Neural progenitor cell (in vitro differentiated cells): ENCODE results near the gene CAMK2A. TPM values are rescaled to one million over a fixed set of nuclear protein-coding genes. Genes with fewer than 3 reads are reported as not detected.

Source experiments
- DNase-seq: peaks from one replicate; pipeline ENCODE4 v3.0.0-alpha.2; 2016; ENCODE audit warnings: low spot score
- H2AFZ ChIP-seq: fragments of 200-600 bp; sonication (generic); replicated peaks from 2 replicates; pipeline ENCODE4 v1.6.1; 2016; ENCODE audit warnings: antibody characterized with exemption
- H3F3A ChIP-seq: fragments of 200-600 bp; sonication (generic); 2 replicates; pipeline ENCODE4 v1.6.1; 2016; ENCODE audit warnings: antibody characterized with exemption, low read depth
- H3K27ac ChIP-seq: fragments of 200-600 bp; sonication (generic); 2 replicates; pipeline ENCODE4 v1.5.1; 2016; ENCODE audit warnings: mild to moderate bottlenecking
- H3K27me3 ChIP-seq: fragments of 200-600 bp; sonication (generic); 2 replicates; pipeline ENCODE4 v1.6.1; 2016; ENCODE audit warnings: mild to moderate bottlenecking, moderate library complexity
- H3K36me3 ChIP-seq: fragments of 200-600 bp; sonication (generic); 2 replicates; pipeline ENCODE4 v1.5.1; 2016
- H3K4me1 ChIP-seq: fragments of 200-600 bp; sonication (generic); 2 replicates; pipeline ENCODE4 v1.6.1; 2016; ENCODE audit warnings: mixed run types
- H3K4me2 ChIP-seq: fragments of 200-600 bp; sonication (generic); 2 replicates; pipeline ENCODE4 v1.6.1; 2016
- H3K4me3 ChIP-seq: fragments of 200-600 bp; sonication (generic); 2 replicates; pipeline ENCODE4 v1.5.1; 2016
- H3K79me2 ChIP-seq: fragments of 200-600 bp; sonication (generic); 2 replicates; pipeline ENCODE4 v1.6.1; 2016; ENCODE audit warnings: low read depth
- H3K9ac ChIP-seq: fragments of 200-600 bp; sonication (generic); 2 replicates; pipeline ENCODE4 v1.6.1; 2016
- H3K9me3 ChIP-seq: fragments of 200-600 bp; sonication (generic); 2 replicates; pipeline ENCODE4 v1.5.1; 2016; ENCODE audit warnings: low read depth
- H4K20me1 ChIP-seq: fragments of 200-600 bp; sonication (generic); 2 replicates; pipeline ENCODE4 v1.6.1; 2016; ENCODE audit warnings: low read depth
- H3K27ac Mint-ChIP-seq: 3 replicates; pipeline ENCODE4 v1.8.0; 2021; ENCODE audit warnings: mixed read lengths
- H3K27me3 Mint-ChIP-seq: 2 replicates; pipeline ENCODE4 v1.8.0; 2022; ENCODE audit warnings: low read depth, mild to moderate bottlenecking, inconsistent platforms, moderate library complexity, mixed read lengths; ENCODE audit not compliant: insufficient read depth
- H3K36me3 Mint-ChIP-seq: 3 replicates; pipeline ENCODE4 v1.8.0; 2021; ENCODE audit warnings: mixed read lengths
- H3K4me1 Mint-ChIP-seq: 3 replicates; pipeline ENCODE4 v1.8.0; 2021; ENCODE audit warnings: mixed read lengths
- H3K4me3 Mint-ChIP-seq: 3 replicates; pipeline ENCODE4 v1.8.0; 2021; ENCODE audit warnings: mild to moderate bottlenecking, moderate library complexity, mixed read lengths
- H3K9me3 Mint-ChIP-seq: 3 replicates; pipeline ENCODE4 v1.8.0; 2020; ENCODE audit warnings: mixed read lengths
- EZH2 ChIP-seq: fragments of 200-600 bp; sonication (generic); IDR thresholded peaks from 2 replicates; pipeline ENCODE4 v1.6.1; 2017; ENCODE audit warnings: antibody characterized with exemption, mild to moderate bottlenecking, moderate library complexity
- EZH2phosphoT487 ChIP-seq: fragments of 200-600 bp; sonication (generic); IDR thresholded peaks from 2 replicates; pipeline ENCODE4 v1.6.1; 2017; ENCODE audit warnings: antibody characterized with exemption
- total RNA-seq: library from RNA; depleted of rRNA; stranded (reverse); fragments of >200 nt; gene quantifications from 2 replicates; pipeline ENCODE4 v1.2.3, GENCODE V29; 2015; ENCODE audit warnings: low replicate concordance
- TF ChIP-seq, protein P1 (sequence below): fragments of 200-600 bp; sonication (generic); IDR thresholded peaks from 2 replicates; pipeline ENCODE4 v1.5.1; 2017; ENCODE audit warnings: antibody characterized with exemption, mild to moderate bottlenecking

CAMK2A gene
- total RNA-seq, 1 donor from 2014 or later, result 0.09 TPM

DNA sequence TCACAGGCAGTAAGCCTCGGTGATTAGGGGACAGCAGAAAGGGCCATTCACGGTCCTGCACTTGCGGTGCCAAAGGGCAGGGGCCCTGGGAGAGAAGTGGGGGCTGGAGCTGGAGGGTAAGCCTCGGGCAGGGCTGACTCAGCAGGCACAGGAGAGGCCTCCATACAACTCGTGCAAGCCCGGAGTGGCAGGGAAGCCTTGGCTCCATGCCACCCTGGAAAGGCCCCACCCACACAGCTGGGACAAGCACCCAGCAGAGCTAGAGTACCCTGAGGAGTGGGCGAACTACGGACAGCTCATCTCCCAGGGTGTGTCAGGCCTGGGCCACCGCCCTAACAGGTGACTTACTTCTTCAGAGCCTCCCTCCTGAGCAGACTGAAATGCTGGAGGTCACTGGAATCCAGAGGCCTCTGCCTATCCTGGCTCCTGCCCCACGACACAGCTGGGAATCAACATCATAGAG lies 5.6 kb upstream of the CAMK2A start:
- no peaks in the 10 kb centered on the region for H3K9me3 Mint-ChIP-seq
- no peak overlapping the region for H3K27ac ChIP-seq
- peaks cover 30% of the 10 kb centered on the region for H3K4me1 ChIP-seq
- no peak overlapping the region for H2AFZ ChIP-seq
- H3K9ac ChIP-seq, result no peak overlapping the region
- no peak overlapping the region for H3K4me2 ChIP-seq
- no peaks in the 10 kb centered on the region for H3K27me3 ChIP-seq
- peaks cover 43% of the 10 kb centered on the region for H3K4me1 Mint-ChIP-seq
- H3K4me3 Mint-ChIP-seq, result no peak overlapping the region
- peaks cover 13% of the 10 kb centered on the region for H3F3A ChIP-seq
- no peaks in the 10 kb centered on the region for H3K9me3 ChIP-seq
- DNase-seq, result no peak
- H4K20me1 ChIP-seq, result no peaks in the 10 kb centered on the region
- no peaks in the 10 kb centered on the region for H3K36me3 ChIP-seq
- H3K4me3 ChIP-seq, result no peak overlapping the region
- no peak for TF ChIP-seq EZH2phosphoT487
- TF ChIP-seq, protein P1, sequence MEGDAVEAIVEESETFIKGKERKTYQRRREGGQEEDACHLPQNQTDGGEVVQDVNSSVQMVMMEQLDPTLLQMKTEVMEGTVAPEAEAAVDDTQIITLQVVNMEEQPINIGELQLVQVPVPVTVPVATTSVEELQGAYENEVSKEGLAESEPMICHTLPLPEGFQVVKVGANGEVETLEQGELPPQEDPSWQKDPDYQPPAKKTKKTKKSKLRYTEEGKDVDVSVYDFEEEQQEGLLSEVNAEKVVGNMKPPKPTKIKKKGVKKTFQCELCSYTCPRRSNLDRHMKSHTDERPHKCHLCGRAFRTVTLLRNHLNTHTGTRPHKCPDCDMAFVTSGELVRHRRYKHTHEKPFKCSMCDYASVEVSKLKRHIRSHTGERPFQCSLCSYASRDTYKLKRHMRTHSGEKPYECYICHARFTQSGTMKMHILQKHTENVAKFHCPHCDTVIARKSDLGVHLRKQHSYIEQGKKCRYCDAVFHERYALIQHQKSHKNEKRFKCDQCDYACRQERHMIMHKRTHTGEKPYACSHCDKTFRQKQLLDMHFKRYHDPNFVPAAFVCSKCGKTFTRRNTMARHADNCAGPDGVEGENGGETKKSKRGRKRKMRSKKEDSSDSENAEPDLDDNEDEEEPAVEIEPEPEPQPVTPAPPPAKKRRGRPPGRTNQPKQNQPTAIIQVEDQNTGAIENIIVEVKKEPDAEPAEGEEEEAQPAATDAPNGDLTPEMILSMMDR, result no peak
- no peak for TF ChIP-seq EZH2
- H3K27ac Mint-ChIP-seq, result no peak overlapping the region
- H3K36me3 Mint-ChIP-seq, result no peaks in the 10 kb centered on the region
- H3K27me3 Mint-ChIP-seq, result peaks cover 10% of the 10 kb centered on the region
- H3K79me2 ChIP-seq, result no peaks in the 10 kb centered on the region

DNA sequence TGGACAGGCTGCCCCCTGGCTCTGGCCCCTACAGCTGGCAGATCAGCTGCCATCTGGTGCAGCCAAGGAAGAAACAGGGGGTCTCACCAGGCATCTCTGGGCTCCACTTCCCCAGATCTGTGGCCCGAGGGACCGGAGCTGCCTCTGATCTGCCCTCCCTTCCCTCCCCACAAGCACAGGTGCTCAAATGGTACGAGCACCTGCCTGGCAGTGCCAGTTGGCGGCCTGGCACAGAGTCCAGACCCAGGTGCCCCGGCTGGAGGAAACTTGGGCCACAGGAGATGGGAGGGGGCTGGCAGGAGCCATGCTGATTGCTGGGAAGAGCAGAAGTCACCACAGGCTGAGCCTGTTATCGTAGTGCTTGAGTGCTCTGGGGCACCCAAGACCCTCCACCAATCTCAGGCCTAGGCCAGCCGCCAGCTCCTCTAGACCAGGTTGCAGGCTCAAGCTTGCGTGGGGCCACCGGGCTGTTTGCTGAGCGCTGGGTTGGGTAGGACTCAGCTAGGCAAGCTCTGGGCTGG lies 5.0 kb upstream of the CAMK2A start:
- H3K27ac Mint-ChIP-seq, result no peak overlapping the region
- no peaks in the 10 kb centered on the region for H3K9me3 Mint-ChIP-seq
- H3K4me1 Mint-ChIP-seq, result peaks cover 43% of the 10 kb centered on the region
- H3K4me3 Mint-ChIP-seq, result no peak overlapping the region
- H3K27ac ChIP-seq, result no peak overlapping the region
- H3K27me3 ChIP-seq, result no peaks in the 10 kb centered on the region
- H3K36me3 ChIP-seq, result no peaks in the 10 kb centered on the region
- no peak overlapping the region for H3K4me2 ChIP-seq
- no peaks in the 10 kb centered on the region for H3K9me3 ChIP-seq
- no peaks in the 10 kb centered on the region for H3K79me2 ChIP-seq
- no peaks in the 10 kb centered on the region for H4K20me1 ChIP-seq
- H3K9ac ChIP-seq, result no peak overlapping the region
- no peak overlapping the region for H3K4me3 ChIP-seq
- H3F3A ChIP-seq, result peaks cover 7% of the 10 kb centered on the region
- TF ChIP-seq EZH2 (no peak), EZH2phosphoT487 (no peak)
- TF ChIP-seq, protein P1, result no peak
- DNase-seq, result no peak
- H3K27me3 Mint-ChIP-seq, result peaks cover 10% of the 10 kb centered on the region
- H3K36me3 Mint-ChIP-seq, result no peaks in the 10 kb centered on the region
- peaks cover 24% of the 10 kb centered on the region for H3K4me1 ChIP-seq
- no peak overlapping the region for H2AFZ ChIP-seq

DNA sequence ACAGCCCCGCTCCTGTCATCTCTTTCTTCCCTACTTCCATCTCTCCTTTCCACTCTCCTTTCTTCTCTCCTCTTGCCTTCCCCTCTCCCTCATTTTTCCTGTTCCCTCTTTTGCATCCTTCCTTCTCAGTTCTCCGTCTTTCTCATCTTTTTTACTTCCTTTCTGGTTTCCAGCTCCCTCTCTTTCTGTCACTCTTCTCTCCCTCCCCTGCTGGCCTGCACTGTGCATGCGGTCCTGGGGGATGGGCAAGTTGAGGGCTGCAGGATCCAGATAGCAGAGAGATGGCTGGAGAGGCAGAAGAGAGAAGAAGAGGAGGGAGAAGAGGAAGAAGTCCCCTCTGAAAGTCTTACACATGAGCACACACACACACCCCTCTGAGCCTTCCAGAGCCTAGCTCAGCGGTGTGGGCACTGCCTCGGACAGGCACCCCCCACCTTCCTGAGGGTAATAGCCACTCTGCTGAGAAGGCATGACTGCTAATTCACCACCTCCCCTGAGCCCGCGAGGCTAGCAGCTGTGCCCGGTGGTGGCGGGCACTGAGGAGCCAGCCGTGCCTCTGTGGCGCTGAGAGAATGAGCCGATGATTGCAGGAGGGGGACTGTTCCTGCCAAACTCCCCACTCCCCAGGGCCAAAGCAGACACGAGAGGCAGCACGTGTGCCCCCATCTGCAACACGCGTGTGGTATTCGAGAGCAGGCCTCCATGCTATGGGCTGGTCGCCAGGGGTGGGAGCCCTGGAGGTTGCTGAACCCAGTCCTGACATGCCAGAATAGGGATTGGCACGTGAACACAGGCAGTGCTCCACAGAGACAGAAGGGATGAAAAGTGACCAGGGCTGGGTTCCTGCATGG lies 3.7 kb upstream of the CAMK2A start:
- peaks cover 16% of the 10 kb centered on the region for H3K4me1 ChIP-seq
- H3K36me3 Mint-ChIP-seq, result no peaks in the 10 kb centered on the region
- H3K9me3 Mint-ChIP-seq, result no peaks in the 10 kb centered on the region
- H3K9me3 ChIP-seq, result no peaks in the 10 kb centered on the region
- no peak overlapping the region for H3K9ac ChIP-seq
- H2AFZ ChIP-seq, result peak overlapping the region; percentile 29
- H3K4me2 ChIP-seq, result no peak overlapping the region
- H3K4me3 ChIP-seq, result no peak overlapping the region
- no peaks in the 10 kb centered on the region for H3K27me3 ChIP-seq
- no peaks in the 10 kb centered on the region for H3K36me3 ChIP-seq
- peak overlapping the region; percentile 6 for H3K27ac Mint-ChIP-seq
- H4K20me1 ChIP-seq, result no peaks in the 10 kb centered on the region
- TF ChIP-seq EZH2phosphoT487 (no peak), EZH2 (no peak)
- TF ChIP-seq, protein P1, result no peak
- peaks cover 8% of the 10 kb centered on the region for H3K27me3 Mint-ChIP-seq
- no peak overlapping the region for H3K4me3 Mint-ChIP-seq
- H3F3A ChIP-seq, result no peaks in the 10 kb centered on the region
- DNase-seq, result no peak
- H3K79me2 ChIP-seq, result no peaks in the 10 kb centered on the region
- H3K27ac ChIP-seq, result no peak overlapping the region
- H3K4me1 Mint-ChIP-seq, result peaks cover 48% of the 10 kb centered on the region
